VCaP (cell line): ENCODE measurements around the gene SHISAL2A.

Experiments used
- H3K27ac ChIP-seq: fragments of 450-650 bp; 2 replicates; pipeline ENCODE4 v1.5.1; 2017
- TF ChIP-seq, protein P1 (sequence below): fragments of 450-650 bp; conservative IDR thresholded peaks from 2 replicates; pipeline ENCODE4 v1.5.1; 2017; ENCODE audit warnings: mild to moderate bottlenecking, moderate library complexity

Gene SHISAL2A

DNA sequence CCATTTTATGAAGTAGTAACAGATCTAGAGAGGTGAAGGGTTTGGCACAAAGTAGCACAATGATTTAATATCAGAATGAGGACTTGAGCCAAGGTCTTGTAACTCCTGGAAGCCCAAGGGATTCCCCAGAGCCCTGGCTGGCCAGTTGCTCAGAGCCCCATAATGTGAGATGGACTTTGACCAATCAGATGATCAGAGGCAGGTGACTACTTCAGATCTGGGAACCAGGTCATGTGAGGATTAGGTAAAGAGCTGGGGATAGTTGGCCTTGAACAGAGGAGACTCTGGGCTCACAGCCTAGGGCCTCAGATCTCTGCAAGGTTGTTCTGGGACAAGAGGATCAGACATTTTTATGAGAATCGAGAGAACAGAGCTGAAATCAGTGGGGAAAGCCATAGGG is 18.9 kb downstream of the SHISAL2A start:
- no peak overlapping the region for H3K27ac ChIP-seq
- TF ChIP-seq, protein P1, sequence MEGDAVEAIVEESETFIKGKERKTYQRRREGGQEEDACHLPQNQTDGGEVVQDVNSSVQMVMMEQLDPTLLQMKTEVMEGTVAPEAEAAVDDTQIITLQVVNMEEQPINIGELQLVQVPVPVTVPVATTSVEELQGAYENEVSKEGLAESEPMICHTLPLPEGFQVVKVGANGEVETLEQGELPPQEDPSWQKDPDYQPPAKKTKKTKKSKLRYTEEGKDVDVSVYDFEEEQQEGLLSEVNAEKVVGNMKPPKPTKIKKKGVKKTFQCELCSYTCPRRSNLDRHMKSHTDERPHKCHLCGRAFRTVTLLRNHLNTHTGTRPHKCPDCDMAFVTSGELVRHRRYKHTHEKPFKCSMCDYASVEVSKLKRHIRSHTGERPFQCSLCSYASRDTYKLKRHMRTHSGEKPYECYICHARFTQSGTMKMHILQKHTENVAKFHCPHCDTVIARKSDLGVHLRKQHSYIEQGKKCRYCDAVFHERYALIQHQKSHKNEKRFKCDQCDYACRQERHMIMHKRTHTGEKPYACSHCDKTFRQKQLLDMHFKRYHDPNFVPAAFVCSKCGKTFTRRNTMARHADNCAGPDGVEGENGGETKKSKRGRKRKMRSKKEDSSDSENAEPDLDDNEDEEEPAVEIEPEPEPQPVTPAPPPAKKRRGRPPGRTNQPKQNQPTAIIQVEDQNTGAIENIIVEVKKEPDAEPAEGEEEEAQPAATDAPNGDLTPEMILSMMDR, result no peak

DNA sequence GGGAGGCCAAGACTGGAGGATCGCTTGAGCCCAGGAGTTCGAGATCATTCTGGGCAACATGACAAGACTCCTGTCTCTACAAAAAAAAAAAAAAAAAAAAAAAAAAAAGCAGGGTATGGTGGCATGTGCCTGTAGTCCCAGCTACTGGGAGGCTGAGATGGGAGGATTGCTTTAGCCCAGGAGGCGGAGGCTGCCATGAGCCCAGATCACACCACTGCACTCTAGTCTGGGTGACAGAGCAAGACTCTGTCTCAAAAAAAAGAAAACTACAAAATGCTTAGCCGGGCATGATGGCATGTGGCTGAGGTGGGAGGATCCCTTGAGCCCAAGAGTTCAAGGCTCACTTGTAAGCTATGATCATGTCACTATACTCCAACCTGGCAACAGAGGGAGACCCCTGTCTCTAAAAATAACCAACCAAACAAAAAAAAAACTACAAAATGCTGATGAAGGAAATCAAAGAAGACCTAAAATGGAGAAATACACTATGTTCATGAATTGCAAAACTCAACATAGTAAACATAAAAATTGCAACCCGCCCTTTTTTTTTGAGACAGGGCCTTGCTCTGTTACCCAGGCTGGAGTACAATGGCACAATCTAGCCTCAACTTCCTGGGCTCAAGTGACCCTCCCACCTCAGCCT is 20.4 kb downstream of the SHISAL2A start:
- TF ChIP-seq, protein P1, result no peak
- H3K27ac ChIP-seq, result no peak overlapping the region

DNA sequence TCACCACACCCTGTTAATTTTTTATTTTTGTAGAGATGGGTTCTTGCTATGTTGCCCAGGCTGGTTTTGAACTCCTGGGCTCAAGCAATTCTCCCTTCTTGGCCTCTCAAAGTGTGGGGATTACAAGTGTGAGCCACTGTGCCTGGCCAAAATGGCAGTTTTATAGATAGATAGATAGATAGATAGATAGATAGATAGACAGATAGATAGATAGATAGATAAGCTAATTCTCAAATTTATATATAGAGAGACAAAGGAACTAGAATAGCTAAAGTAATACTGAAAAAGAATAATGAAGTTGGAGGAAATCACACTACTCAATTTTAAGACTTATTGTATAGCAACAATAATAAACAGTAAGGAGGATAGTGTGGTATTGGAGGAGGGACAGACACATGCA is 21.1 kb downstream of the SHISAL2A start:
- H3K27ac ChIP-seq, result no peak overlapping the region
- TF ChIP-seq, protein P1, result no peak

DNA sequence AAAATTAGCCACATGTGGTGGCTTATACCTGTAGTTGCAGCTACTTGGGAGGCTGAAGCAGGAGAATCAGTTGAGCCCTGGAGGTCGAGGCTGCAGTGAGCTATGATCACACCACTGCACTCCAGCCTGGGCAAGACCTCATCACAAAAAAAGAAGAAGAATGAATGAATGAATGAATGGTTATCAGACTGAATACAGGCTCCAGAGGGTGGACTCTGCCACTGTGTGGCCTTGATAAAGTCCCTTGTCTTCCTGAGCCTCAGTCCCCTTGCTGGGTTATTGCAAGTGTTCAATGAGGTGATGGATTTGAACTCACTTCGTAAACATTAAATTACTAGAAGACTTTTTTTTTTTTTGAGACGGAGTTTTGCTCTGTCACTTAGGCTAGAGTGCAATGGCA is 24.7 kb downstream of the SHISAL2A start:
- TF ChIP-seq, protein P1, result no peak
- H3K27ac ChIP-seq, result no peak overlapping the region

DNA sequence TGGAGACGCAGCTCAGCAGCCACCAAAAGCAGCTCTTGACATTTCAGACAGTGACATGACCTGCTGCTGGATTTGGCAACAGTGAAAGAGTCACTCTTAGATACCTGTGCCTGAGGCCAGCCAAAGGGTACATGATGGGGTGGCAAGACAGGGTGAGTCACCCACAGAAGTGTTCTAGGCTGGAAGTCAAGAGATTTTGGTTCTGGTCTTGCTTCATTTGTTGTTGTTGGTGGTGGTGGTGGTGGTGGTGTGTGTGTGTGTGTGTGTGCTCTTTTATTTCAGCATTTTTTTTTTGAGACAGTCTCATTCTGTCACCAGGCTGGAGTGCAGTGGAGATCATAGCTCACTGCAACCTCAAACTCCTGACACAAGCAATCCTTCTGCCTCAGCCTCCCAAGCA is 25.8 kb downstream of the SHISAL2A start:
- no peak overlapping the region for H3K27ac ChIP-seq
- TF ChIP-seq, protein P1, result no peak

DNA sequence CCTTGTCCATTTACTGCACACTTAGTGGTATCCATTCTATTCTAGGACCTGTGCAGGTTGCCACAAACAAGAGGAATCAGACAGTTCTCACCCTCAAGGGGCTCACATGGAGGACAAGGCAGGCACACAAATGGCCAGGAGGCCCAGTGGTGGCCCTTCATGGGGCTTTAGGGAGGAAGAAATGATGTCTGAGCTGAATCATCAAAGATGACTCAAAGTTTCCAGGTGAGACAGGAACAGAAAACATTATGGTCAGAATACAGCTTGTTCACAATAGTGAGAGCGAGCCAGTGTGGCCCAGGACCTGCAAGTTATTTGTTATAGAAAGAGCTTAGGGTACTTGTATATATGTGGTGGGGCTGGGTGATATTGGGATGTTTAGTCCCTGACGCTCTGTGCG is 26.4 kb downstream of the SHISAL2A start:
- H3K27ac ChIP-seq, result no peak overlapping the region
- TF ChIP-seq, protein P1, result no peak

DNA sequence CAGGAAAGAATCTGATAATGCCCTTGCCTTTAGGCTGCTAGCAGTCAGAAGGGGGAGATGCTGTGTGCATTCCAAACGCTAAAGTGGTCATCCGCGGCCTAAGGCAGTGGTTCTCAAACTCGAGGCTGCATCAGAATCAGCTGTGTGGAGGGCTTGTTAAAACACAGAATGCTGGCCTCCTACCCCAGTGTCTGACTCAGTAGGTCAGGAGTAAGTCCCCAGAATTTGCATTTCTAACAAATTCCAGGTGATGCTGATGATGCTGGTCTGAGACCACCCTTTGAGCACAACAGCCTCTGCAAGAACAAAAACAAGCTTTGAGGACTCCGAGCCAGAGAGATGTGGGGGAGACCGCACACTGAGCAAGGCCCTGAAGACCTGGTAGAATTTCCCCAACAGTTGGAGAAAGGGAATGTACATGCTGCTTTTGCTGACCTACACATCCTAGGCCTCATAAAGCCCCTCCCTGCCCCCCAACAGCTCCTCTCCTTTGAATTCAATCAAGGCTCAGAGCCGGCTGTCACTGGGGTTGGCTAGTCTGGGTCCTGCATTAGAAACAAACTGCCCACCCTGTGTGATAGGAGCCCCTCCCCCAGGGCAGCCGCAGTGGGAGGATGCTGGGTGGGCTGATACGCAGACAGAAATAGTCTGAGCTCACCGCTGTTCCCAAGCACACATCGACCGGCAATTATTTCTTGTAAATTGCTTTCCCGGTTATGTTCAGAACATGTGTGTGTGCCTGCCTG is 27.1 kb downstream of the SHISAL2A start:
- TF ChIP-seq, protein P1, result no peak
- H3K27ac ChIP-seq, result no peak overlapping the region
